Ishikawa (cell line): ENCODE measurements around the gene PAGE1.

ENCODE experiments used
- CEBPB ChIP-seq: IDR thresholded peaks from 2 replicates; pipeline ENCODE4 v1.6.1; 2012
- CREB1 ChIP-seq: IDR thresholded peaks from 2 replicates; pipeline ENCODE4 v1.6.1; 2012; ENCODE audit warnings: low read depth
- EGR1 ChIP-seq: IDR thresholded peaks from 2 replicates; pipeline ENCODE4 v1.6.1; 2012
- NFIC ChIP-seq: IDR thresholded peaks from 2 replicates; pipeline ENCODE4 v1.6.1; 2012
- RAD21 ChIP-seq: IDR thresholded peaks from 2 replicates; pipeline ENCODE4 v1.6.1; 2012; ENCODE audit warnings: low read depth
- TCF12 ChIP-seq: IDR thresholded peaks from 2 replicates; pipeline ENCODE4 v1.6.1; 2012; ENCODE audit warnings: low read depth
- TF ChIP-seq, protein P1 (sequence below): IDR thresholded peaks from 2 replicates; pipeline ENCODE4 v1.6.1; 2012; ENCODE audit warnings: low read depth, mild to moderate bottlenecking

The PAGE1 gene

DNA sequence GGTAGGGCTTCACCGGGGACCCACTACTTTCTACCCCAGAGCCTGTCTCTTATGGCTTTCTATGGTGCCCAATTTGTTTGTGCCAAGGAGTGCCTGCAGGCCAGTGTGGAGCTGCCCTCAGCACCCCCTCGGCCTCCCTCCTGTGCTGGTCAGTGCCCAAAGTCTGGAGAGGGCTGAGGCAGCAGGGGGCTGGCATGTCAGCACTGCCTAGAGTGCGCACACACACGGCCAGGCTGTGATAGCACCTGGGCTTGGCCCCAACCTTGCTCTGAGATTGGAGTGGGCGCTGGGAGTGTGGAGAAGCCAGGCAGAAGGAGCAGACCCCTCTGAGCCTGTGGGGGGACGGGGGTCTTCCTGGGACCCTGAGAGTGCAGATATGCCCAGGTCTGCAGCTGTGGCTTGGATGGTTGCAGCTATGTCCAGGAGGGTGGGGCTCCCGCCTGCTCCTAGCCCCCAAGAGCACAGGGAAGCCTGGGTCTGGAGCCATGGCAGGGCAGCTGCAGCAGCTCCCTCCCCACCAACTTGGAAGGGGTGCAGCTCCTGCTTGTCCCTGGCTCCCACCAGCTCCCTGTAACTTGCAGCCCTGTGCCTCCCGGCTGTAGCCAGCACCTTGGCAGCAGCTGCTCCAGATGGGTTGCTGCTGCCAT lies 50.7 kb downstream of the PAGE1 start:
- TF ChIP-seq EGR1: no peak
- no peak for TF ChIP-seq NFIC
- no peak for TF ChIP-seq RAD21
- TF ChIP-seq, protein P1, sequence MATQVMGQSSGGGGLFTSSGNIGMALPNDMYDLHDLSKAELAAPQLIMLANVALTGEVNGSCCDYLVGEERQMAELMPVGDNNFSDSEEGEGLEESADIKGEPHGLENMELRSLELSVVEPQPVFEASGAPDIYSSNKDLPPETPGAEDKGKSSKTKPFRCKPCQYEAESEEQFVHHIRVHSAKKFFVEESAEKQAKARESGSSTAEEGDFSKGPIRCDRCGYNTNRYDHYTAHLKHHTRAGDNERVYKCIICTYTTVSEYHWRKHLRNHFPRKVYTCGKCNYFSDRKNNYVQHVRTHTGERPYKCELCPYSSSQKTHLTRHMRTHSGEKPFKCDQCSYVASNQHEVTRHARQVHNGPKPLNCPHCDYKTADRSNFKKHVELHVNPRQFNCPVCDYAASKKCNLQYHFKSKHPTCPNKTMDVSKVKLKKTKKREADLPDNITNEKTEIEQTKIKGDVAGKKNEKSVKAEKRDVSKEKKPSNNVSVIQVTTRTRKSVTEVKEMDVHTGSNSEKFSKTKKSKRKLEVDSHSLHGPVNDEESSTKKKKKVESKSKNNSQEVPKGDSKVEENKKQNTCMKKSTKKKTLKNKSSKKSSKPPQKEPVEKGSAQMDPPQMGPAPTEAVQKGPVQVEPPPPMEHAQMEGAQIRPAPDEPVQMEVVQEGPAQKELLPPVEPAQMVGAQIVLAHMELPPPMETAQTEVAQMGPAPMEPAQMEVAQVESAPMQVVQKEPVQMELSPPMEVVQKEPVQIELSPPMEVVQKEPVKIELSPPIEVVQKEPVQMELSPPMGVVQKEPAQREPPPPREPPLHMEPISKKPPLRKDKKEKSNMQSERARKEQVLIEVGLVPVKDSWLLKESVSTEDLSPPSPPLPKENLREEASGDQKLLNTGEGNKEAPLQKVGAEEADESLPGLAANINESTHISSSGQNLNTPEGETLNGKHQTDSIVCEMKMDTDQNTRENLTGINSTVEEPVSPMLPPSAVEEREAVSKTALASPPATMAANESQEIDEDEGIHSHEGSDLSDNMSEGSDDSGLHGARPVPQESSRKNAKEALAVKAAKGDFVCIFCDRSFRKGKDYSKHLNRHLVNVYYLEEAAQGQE: no peak
- no peak for TF ChIP-seq TCF12
- TF ChIP-seq CEBPB: no peak
- TF ChIP-seq CREB1: no peak
